ENCODE data around the gene DLEU7. TPM values are rescaled to one million over a fixed set of nuclear protein-coding genes. Genes with fewer than 3 reads are reported as not detected.

Gene DLEU7
- total and polyA plus RNA-seq, 10 of the 15 experiments (the other 5 are each of a cell fraction or from before 2014, with no cell fraction given), result not detected

DNA sequence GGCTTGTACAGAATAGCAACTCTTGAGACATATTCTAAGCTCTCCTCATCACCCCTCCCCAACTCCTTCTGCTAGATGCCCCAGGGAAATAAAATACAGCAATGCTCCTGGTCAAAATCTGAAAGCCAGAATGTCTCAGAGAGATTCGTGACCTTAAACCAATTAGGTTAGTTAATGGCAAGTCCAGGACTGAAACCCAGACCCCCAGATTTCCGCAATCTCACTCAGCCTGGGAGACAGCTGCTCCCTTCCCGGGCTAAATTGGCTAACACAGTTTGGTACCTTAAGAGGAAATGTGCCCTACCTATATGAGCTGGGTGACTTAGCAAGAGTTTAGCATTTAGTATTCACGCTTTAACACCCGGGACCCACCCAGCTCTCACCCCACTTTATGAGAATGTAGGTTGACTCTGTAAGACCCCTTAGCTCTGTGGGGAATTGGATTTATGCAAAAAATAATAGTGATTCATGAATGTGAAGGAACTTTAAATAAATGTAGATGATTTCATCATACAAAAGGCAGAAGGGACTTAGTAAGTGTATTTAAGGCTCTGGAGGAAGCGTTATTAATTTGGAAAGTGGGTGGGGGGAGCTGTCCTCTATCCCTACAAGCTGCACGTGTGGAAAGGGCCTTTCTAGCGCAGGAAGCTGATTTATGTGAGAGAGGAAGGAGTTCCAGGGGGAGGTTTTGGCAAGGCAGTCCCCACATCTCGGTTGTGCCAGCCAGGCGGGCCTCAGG lies 1.1 kb downstream of the DLEU7 start:
- ChIA-PET RAD21 (ENCODE audit: unreplicated experiment) (no interaction called here), POLR2A (interaction anchor here (0.7 kb wide), 1 partner anchor 68 kb away, joined by 3 read pairs; no protein-coding TSS in a partner anchor), SMC1A (ENCODE audit: uncharacterized antibody, unreplicated experiment) (interaction anchor here (1.1 kb wide), 1 partner anchor 15 kb away, joined by 5 read pairs; no protein-coding TSS in a partner anchor), CTCF (no interaction called here)
- H3K27ac ChIP-seq (ENCODE audit: control insufficient read depth, insufficient read depth), result no peak overlapping the region
- H2AFZ ChIP-seq (ENCODE audit: control insufficient read depth, low read depth, low read length), result no peak overlapping the region
- no peaks in the 10 kb centered on the region; the same call in 2 of the 3 replicates for H3K9me3 ChIP-seq (replicated peaks; ENCODE audit: control insufficient read depth, insufficient read depth, low read length)
- H3K36me3 ChIP-seq (ENCODE audit: control insufficient read depth in 2 of 2, insufficient read depth in 2 of 2, low read length in 1 of 2), result no peaks in the 10 kb centered on the region
- peaks cover 9% of the 10 kb centered on the region for H3K4me1 ChIP-seq (ENCODE audit: control insufficient read depth, insufficient read depth, low read length)
- in situ Hi-C loops (cut with MboI), result no loop called here
- no peak overlapping the region for H3K9ac ChIP-seq (ENCODE audit: control insufficient read depth, insufficient read depth, low read length)
- H3K4me2 ChIP-seq (ENCODE audit: control insufficient read depth, insufficient read depth), result no peak overlapping the region
- no peak for DNase-seq (ENCODE audit: low read depth, low spot score)
- H3K27me3 ChIP-seq (replicated peaks in 1 of 2; ENCODE audit: control insufficient read depth in 2 of 2, insufficient read depth in 2 of 2, low read length in 1 of 2), result no peaks in the 10 kb centered on the region
- BruUV-seq (replicated peaks), result no TSS peak
- no peak overlapping the region for H3K4me3 ChIP-seq
- WGBS (ENCODE audit: insufficient coverage, insufficient replicate concordance, low lambda C conversion rate, missing lambda C conversion rate), result 64% methylated on average over 10 of the region's 10 CpGs
- no peak for FAIRE-seq
- no peak for ATAC-seq
- H4K20me1 ChIP-seq (ENCODE audit: control insufficient read depth, insufficient read depth), result no peaks in the 10 kb centered on the region
- intact Hi-C loops (cut with micrococcal nuclease; ENCODE audit: unreplicated experiment), result no loop called here
- no peaks in the 10 kb centered on the region for H3K79me2 ChIP-seq (ENCODE audit: control insufficient read depth, insufficient read depth, low read length)
- TF ChIP-seq BHLHE40 (IDR thresholded peaks at IDR 0.05; ENCODE audit: borderline replicate concordance in 1 of 2, low read depth in 2 of 2, low read length in 1 of 2), result no peak
- TF ChIP-seq TCF12 (IDR thresholded peaks at IDR 0.05; ENCODE audit: low read depth, low read length), result no peak
- no peak for TF ChIP-seq FOXK2 (IDR thresholded peaks at IDR 0.05)
- no peak for TF ChIP-seq KLF5 (IDR thresholded peaks at IDR 0.05; ENCODE audit: partially characterized antibody)
- no peak for TF ChIP-seq BCL11A (IDR thresholded peaks at IDR 0.05; ENCODE audit: low read depth, low read length)
- no peak for TF ChIP-seq MYC (IDR thresholded peaks at IDR 0.05; ENCODE audit: insufficient read depth, insufficient read length, insufficient replicate concordance, low read length, severe bottlenecking)
- TF ChIP-seq, protein P1, sequence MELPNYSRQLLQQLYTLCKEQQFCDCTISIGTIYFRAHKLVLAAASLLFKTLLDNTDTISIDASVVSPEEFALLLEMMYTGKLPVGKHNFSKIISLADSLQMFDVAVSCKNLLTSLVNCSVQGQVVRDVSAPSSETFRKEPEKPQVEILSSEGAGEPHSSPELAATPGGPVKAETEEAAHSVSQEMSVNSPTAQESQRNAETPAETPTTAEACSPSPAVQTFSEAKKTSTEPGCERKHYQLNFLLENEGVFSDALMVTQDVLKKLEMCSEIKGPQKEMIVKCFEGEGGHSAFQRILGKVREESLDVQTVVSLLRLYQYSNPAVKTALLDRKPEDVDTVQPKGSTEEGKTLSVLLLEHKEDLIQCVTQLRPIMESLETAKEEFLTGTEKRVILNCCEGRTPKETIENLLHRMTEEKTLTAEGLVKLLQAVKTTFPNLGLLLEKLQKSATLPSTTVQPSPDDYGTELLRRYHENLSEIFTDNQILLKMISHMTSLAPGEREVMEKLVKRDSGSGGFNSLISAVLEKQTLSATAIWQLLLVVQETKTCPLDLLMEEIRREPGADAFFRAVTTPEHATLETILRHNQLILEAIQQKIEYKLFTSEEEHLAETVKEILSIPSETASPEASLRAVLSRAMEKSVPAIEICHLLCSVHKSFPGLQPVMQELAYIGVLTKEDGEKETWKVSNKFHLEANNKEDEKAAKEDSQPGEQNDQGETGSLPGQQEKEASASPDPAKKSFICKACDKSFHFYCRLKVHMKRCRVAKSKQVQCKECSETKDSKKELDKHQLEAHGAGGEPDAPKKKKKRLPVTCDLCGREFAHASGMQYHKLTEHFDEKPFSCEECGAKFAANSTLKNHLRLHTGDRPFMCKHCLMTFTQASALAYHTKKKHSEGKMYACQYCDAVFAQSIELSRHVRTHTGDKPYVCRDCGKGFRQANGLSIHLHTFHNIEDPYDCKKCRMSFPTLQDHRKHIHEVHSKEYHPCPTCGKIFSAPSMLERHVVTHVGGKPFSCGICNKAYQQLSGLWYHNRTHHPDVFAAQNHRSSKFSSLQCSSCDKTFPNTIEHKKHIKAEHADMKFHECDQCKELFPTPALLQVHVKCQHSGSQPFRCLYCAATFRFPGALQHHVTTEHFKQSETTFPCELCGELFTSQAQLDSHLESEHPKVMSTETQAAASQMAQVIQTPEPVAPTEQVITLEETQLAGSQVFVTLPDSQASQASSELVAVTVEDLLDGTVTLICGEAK (IDR thresholded peaks at IDR 0.05; ENCODE audit: borderline replicate concordance), result no peak
- TF ChIP-seq NFYA (IDR thresholded peaks at IDR 0.05; ENCODE audit: borderline replicate concordance, low read depth, low read length), result no peak
- TF ChIP-seq STAT1 (conservative IDR thresholded peaks at IDR 0.05), result no peak
- no peak for TF ChIP-seq NR2C2 (IDR thresholded peaks at IDR 0.05; ENCODE audit: borderline replicate concordance, control insufficient read depth, insufficient read length, low read depth)
- no peak for TF ChIP-seq SMARCA5 (IDR thresholded peaks at IDR 0.05)
- no peak for TF ChIP-seq LARP7 (IDR thresholded peaks at IDR 0.05)
- TF ChIP-seq ZBED1 (IDR thresholded peaks at IDR 0.05; ENCODE audit: borderline replicate concordance), result no peak
- no peak for TF ChIP-seq RUNX3 (IDR thresholded peaks at IDR 0.05; ENCODE audit: low read length)
- TF ChIP-seq, protein P2, sequence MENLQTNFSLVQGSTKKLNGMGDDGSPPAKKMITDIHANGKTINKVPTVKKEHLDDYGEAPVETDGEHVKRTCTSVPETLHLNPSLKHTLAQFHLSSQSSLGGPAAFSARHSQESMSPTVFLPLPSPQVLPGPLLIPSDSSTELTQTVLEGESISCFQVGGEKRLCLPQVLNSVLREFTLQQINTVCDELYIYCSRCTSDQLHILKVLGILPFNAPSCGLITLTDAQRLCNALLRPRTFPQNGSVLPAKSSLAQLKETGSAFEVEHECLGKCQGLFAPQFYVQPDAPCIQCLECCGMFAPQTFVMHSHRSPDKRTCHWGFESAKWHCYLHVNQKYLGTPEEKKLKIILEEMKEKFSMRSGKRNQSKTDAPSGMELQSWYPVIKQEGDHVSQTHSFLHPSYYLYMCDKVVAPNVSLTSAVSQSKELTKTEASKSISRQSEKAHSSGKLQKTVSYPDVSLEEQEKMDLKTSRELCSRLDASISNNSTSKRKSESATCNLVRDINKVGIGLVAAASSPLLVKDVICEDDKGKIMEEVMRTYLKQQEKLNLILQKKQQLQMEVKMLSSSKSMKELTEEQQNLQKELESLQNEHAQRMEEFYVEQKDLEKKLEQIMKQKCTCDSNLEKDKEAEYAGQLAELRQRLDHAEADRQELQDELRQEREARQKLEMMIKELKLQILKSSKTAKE (IDR thresholded peaks at IDR 0.05; ENCODE audit: low read depth, poor library complexity, severe bottlenecking), result no peak
- TF ChIP-seq RCOR1 (conservative IDR thresholded peaks at IDR 0.05; ENCODE audit: low read depth, low read length), result no peak
- no peak for TF ChIP-seq CREB1 (IDR thresholded peaks at IDR 0.05; ENCODE audit: low read depth)

All from GM12878 (cell line).